Uterus (tissue), 2 donors: ENCODE results near the gene MAEA.

Source experiments
- POLR2A ChIP-seq, 2 donors: fragments of 450-650 bp; IDR thresholded peaks; one replicate each; pipeline ENCODE4 v1.6.1; 2016; ENCODE audit warnings: antibody characterized with exemption in 2 of 2, mild to moderate bottlenecking in 1 of 2, moderate library complexity in 1 of 2
- TF ChIP-seq, protein P1 (sequence below), 4 experiments: fragments of 200-600 bp in 2 of 4; fragments of 450-650 bp in 2 of 4; sonication (generic) in 2 of 4; IDR thresholded peaks; one replicate each; pipeline ENCODE4 v1.5.1; 2016 to 2019; ENCODE audit warnings: antibody characterized with exemption in 4 of 4, mild to moderate bottlenecking in 2 of 4, moderate library complexity in 1 of 4

DNA sequence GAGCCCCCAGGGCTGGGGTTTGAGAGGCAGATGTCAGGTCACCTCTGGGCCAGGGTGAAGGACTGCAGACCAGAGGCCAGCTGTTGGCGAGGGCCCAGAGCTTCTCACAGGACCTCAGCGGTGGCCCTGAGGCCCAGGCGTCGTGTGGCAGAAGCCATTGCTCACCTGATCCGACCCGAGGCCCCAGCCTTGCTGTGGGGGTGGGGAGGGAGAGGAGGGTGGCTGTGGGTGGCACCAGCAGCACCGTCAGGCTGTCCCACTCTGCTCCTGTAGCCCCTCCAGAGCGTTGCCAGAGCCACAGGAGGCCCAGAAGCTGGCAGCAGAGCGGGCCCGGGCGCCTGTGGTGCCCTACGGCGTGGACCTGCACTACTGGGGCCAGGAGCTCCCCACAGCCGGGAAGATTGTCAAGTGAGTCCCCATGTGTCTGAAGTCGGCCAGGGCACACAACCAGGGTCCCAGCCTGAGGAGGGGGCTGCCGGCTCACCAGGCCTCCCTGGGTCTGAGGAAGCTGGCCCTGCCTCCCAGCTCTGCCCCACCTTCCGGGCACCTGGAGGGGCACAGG lies 86.2 kb downstream of the MAEA start:
- TF ChIP-seq, protein P1, sequence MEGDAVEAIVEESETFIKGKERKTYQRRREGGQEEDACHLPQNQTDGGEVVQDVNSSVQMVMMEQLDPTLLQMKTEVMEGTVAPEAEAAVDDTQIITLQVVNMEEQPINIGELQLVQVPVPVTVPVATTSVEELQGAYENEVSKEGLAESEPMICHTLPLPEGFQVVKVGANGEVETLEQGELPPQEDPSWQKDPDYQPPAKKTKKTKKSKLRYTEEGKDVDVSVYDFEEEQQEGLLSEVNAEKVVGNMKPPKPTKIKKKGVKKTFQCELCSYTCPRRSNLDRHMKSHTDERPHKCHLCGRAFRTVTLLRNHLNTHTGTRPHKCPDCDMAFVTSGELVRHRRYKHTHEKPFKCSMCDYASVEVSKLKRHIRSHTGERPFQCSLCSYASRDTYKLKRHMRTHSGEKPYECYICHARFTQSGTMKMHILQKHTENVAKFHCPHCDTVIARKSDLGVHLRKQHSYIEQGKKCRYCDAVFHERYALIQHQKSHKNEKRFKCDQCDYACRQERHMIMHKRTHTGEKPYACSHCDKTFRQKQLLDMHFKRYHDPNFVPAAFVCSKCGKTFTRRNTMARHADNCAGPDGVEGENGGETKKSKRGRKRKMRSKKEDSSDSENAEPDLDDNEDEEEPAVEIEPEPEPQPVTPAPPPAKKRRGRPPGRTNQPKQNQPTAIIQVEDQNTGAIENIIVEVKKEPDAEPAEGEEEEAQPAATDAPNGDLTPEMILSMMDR (IDR thresholded peaks at IDR 0.05): no peak
- TF ChIP-seq POLR2A (IDR thresholded peaks at IDR 0.05): no peak
